Femur (tissue), 1 donor: ENCODE data around the gene PALLD.
"Not testable (repeated sequence)": the region's sequence is repeated elsewhere in the genome, so short reads cannot be mapped to it uniquely, and the experiment has no call there.

Source experiments
- DNase-seq: peaks from one replicate; pipeline ENCODE4 v3.0.0-alpha.2; 2017

Gene PALLD

GRCh38 chr4:168712316-168712890 lies 215.6 kb downstream of the PALLD start:
- DNase-seq = no peak

GRCh38 chr4:168713253-168713652 lies 216.4 kb downstream of the PALLD start:
- DNase-seq = no peak

- no peak for DNase-seq
These were observed 219.0 kb downstream of the PALLD start for GRCh38 chr4:168715896-168716295.

GRCh38 chr4:168716406-168717129 lies 219.7 kb downstream of the PALLD start:
- DNase-seq = no peak

GRCh38 chr4:168717847-168718246 lies 221.0 kb downstream of the PALLD start:
- DNase-seq = peak; percentile 40

GRCh38 chr4:168719725-168720124 lies 222.9 kb downstream of the PALLD start:
- no peak for DNase-seq

- DNase-seq = no peak
These were observed 223.6 kb downstream of the PALLD start for GRCh38 chr4:168720396-168720900.

- DNase-seq = no peak
These were observed 225.5 kb downstream of the PALLD start for GRCh38 chr4:168722391-168722790.

GRCh38 chr4:168723020-168723419 lies 226.2 kb downstream of the PALLD start:
- no peak for DNase-seq

GRCh38 chr4:168723569-168723968 lies 226.7 kb downstream of the PALLD start:
- no peak for DNase-seq

- DNase-seq = no peak
These were observed 227.4 kb downstream of the PALLD start for GRCh38 chr4:168724243-168724642.

- DNase-seq = no peak
These were observed 228.0 kb downstream of the PALLD start for GRCh38 chr4:168724686-168725411.

GRCh38 chr4:168725930-168726329 lies 229.1 kb downstream of the PALLD start:
- DNase-seq = no peak

GRCh38 chr4:168727181-168727580 lies 230.3 kb downstream of the PALLD start:
- not testable (repeated sequence) for DNase-seq

- DNase-seq = no peak
These were observed 234.3 kb downstream of the PALLD start for GRCh38 chr4:168731006-168731636.

GRCh38 chr4:168731706-168732414 lies 235.0 kb downstream of the PALLD start:
- DNase-seq = no peak

- no peak for DNase-seq
These were observed 235.9 kb downstream of the PALLD start for GRCh38 chr4:168732714-168733113.

GRCh38 chr4:168734703-168735678 lies 238.1 kb downstream of the PALLD start:
- peak; percentile 38 for DNase-seq

GRCh38 chr4:168735735-168736134 lies 238.9 kb downstream of the PALLD start:
- no peak for DNase-seq

- no peak for DNase-seq
These were observed 240.3 kb downstream of the PALLD start for GRCh38 chr4:168736860-168737805.
